ENCODE data around the gene SLC35F2.

SLC35F2 gene

DNA sequence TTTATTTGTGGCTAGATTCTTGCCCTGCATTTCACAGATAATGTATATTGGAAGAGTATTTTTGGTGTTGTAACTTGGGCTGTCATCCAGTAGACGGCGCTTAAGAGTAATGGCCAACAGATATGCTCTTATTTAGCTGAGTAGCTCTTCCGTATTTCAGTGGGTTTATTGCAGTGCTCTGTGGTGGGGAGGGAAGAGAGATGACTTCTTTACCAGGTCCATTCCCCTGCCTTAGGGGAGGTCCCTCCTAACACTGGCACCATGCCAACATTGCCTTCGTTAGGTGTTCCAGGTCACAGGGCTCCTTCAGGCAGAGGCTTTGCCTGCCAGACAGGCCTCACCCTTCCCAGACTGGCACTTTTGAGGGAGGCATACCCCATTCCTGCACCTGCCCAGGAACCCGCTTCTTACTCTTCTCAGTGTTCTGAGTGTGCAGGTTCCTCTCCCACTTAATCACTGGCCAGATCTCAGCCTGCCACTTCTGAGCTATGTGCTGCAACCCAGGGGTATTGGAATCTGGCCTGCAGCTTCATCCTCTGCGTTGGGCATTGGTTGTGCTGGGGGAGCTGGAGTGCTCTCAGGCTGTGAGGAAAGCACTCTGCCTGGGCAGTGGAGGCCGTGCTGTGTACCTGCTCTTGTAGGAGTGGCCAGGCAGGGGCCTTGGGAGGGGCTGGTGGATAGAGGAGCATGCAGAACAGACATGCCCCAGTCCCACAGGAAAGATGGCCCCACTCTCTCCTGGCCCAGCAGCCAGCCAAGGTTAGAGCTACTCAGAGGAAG, 117.4 kb downstream of the SLC35F2 start:
- H3K27ac Mint-ChIP-seq, result no peak overlapping the region
- peaks cover 11% of the 10 kb centered on the region for H3K9me3 Mint-ChIP-seq
- peaks cover 29% of the 10 kb centered on the region for H3K27me3 Mint-ChIP-seq
- H3K36me3 Mint-ChIP-seq, result peaks cover 1% of the 10 kb centered on the region
- no peak overlapping the region for H3K4me3 Mint-ChIP-seq
- no peaks in the 10 kb centered on the region for H3K4me1 Mint-ChIP-seq

Measured in activated naive CD4-positive, alpha-beta T cell treated with anti-CD3 and anti-CD28 coated beads, Interleukin-2, amount 50 U/mL, for 24 hours (primary cell).